T1000 (cell line): ENCODE results near the gene DPPA4.

Source experiments
- DNase-seq: peaks from one replicate; lab custom pipeline; 2025; ENCODE audit warnings: mixed read lengths; lab: John Stamatoyannopoulos, UW

DPPA4 gene

GRCh38 chr3:109338322-109338721 is 976 bp upstream of the DPPA4 start:
- DNase-seq: no peak

GRCh38 chr3:109336291-109336861 is 970 bp downstream of the DPPA4 start:
- DNase-seq: no peak

GRCh38 chr3:109334572-109334971 is 2.8 kb downstream of the DPPA4 start:
- DNase-seq: no peak

- no peak for DNase-seq
Observed at GRCh38 chr3:109331692-109332091, 5.7 kb downstream of the DPPA4 start.

GRCh38 chr3:109330405-109330804 is 6.9 kb downstream of the DPPA4 start:
- DNase-seq: no peak

DNA sequence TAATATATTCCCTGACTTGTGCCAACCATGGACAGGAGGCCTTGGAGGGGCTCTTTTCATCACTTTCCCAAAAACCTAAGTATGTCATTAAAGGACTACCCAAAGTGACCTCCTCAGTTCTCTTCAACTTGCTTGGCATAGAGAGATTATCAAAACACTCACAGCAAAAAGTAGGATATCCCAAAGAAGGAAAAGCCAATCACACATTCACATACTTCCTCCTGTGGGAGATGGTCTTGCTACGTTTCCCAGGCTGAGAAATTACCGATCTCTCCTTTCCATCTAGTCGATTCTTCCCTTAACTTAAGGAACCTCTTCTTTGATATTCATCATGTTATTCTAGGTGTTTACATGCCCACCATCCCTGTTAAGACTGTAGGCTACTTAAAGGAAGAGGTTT is 9.1 kb downstream of the DPPA4 start:
- no peak for DNase-seq

DNA sequence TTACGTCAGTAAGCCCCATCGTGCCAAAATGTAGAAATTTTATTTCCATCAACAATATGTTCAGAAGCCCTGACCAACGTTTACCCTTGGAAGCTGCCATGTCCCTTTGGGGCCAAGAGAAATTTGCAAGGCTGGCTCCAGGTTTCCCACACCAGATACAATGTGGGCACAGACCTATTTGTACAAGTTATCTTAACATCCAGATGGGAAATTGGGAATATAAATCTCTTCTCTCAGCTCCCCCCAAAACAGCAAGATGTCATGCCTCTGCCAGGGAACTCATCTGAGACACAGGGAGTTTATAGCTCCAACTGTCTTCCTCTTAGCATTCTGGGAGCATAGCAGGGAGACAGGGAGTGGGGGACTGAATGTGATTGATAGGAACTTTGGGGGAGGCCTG is 11.7 kb downstream of the DPPA4 start:
- DNase-seq: no peak

GRCh38 chr3:109325109-109325508 is 12.2 kb downstream of the DPPA4 start:
- no peak for DNase-seq

- DNase-seq: no peak
Observed at GRCh38 chr3:109316162-109316730, 21.1 kb downstream of the DPPA4 start, which contains the start of gene DPPA2. TSS of gene DPPA2 (minus strand) at chr3:109316517. CDS start at chr3:109314542, 1,975 bp downstream.

- no peak for DNase-seq
Observed at GRCh38 chr3:109313061-109313460, 24.3 kb downstream of the DPPA4 start.

DNA sequence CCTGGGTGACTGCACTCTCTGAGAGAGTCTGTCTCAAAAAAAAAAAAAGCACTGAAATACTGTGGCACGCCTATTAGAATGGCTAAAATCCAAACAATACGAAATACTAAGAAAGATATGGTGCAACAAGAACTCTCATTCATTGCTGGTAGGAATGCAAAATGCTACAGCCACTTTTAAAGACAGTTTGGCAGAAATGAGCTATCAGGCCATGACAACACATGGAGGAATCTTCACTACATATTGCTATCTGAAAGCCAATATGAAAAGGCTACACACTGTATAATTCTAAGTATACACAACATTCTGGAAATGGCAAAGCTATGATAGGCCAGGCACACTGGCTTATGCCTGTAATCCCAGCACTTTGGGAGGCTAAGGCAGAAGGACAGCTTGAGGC is 39.9 kb downstream of the DPPA4 start:
- no peak for DNase-seq

GRCh38 chr3:109284071-109284470 is 53.3 kb downstream of the DPPA4 start:
- DNase-seq: no peak

DNA sequence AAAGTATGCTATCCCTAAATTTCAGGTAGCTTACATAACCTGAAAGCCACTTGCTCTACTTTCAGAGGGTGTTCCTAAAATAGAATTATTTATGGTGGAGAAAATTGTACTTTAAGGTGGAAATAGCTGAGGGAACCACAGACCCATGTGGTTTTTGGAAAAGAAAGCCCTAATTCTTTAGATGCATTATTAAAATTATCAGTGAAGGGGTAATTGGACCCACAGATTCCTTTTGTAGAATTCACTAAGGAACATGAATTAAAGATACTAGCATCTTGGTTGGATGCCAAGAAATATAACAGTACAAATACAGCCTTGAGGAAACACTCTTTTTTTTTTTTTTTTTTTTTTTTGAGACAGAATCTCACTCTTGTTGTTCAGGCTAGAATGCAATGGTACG is 58.8 kb downstream of the DPPA4 start:
- no peak for DNase-seq

DNA sequence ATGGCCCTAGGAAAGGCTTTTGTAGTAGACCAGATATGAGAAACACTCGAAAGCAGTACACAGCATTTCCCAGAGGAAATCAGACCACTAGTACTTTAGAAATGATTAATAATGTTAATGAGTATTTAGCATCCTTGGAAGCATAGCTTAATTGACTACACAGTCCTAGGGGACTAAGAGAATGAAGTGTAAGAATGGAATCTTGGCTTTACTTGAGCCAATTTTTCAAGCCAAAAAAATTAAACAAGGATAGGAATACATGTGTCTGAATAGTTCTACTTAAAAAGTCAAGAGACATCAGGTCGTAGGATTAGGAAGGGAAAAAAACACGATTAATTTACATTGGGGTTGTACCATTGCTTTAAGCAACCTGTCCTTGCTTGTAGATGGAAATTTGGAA is 59.2 kb downstream of the DPPA4 start:
- no peak for DNase-seq
